Loucy (cell line): ENCODE data around the gene DNAH17.

Source experiments
- H2AFZ ChIP-seq: fragments of 200-600 bp; sonication (generic); 2 replicates; pipeline ENCODE4 v1.6.0; 2016; ENCODE audit warnings: antibody characterized with exemption, mild to moderate bottlenecking, low read length, moderate library complexity
- H3F3A ChIP-seq: fragments of 200-600 bp; 2 replicates; pipeline ENCODE4 v1.6.0; 2016; ENCODE audit warnings: antibody characterized with exemption, low read depth, mild to moderate bottlenecking
- H3K27me3 ChIP-seq: fragments of 200-600 bp; sonication (generic); 2 replicates; pipeline ENCODE4 v1.6.1; 2014; ENCODE audit warnings: low read length, mild to moderate bottlenecking; ENCODE audit not compliant: insufficient read depth, poor library complexity, severe bottlenecking
- H3K36me3 ChIP-seq: fragments of 200-600 bp; sonication (generic); 2 replicates; pipeline ENCODE4 v1.6.1; 2016; ENCODE audit warnings: low read length; ENCODE audit not compliant: insufficient read depth
- H3K4me1 ChIP-seq: fragments of 200-600 bp; sonication (generic); 2 replicates; pipeline ENCODE4 v1.5.1; 2014; ENCODE audit warnings: low read length, mild to moderate bottlenecking; ENCODE audit not compliant: insufficient read depth, poor library complexity, severe bottlenecking
- H3K4me2 ChIP-seq: fragments of 200-600 bp; sonication (generic); 2 replicates; pipeline ENCODE4 v1.6.0; 2014; ENCODE audit warnings: antibody characterized with exemption, low read length, low read depth, mild to moderate bottlenecking; ENCODE audit not compliant: poor library complexity, severe bottlenecking
- H3K4me3 ChIP-seq: fragments of 200-600 bp; sonication (generic); 2 replicates; pipeline ENCODE4 v1.5.1; 2014; ENCODE audit warnings: low read length, mild to moderate bottlenecking, mixed read lengths; ENCODE audit not compliant: poor library complexity, severe bottlenecking
- H3K79me2 ChIP-seq: fragments of 200-600 bp; sonication (generic); 2 replicates; pipeline ENCODE4 v1.6.1; 2014; ENCODE audit warnings: low read length; ENCODE audit not compliant: insufficient read depth
- H3K9ac ChIP-seq: fragments of 200-600 bp; sonication (generic); 2 replicates; pipeline ENCODE4 v1.6.0; 2014; ENCODE audit warnings: mild to moderate bottlenecking, low read depth, low read length, moderate library complexity; ENCODE audit not compliant: poor library complexity, severe bottlenecking
- H3K9me2 ChIP-seq: fragments of 200-600 bp; sonication (generic); replicated peaks from 2 replicates; pipeline ENCODE4 v1.6.1; 2016; ENCODE audit warnings: low read depth, low read length, mixed read lengths
- H3K9me3 ChIP-seq: fragments of 200-600 bp; sonication (generic); 2 replicates; pipeline ENCODE4 v1.6.1; 2014; ENCODE audit warnings: mild to moderate bottlenecking, antibody characterized with exemption, low read length, low read depth; ENCODE audit not compliant: insufficient read depth
- H4K20me1 ChIP-seq: fragments of 200-600 bp; sonication (generic); 2 replicates; pipeline ENCODE4 v1.6.0; 2014; ENCODE audit warnings: antibody characterized with exemption, low read length, mild to moderate bottlenecking; ENCODE audit not compliant: insufficient read depth, poor library complexity, severe bottlenecking
- CTCF ChIP-seq: fragments of 200-600 bp; sonication (generic); conservative IDR thresholded peaks from 2 replicates; pipeline ENCODE4 v1.5.1; 2014; ENCODE audit warnings: mild to moderate bottlenecking, antibody characterized with exemption, low read length
- EZH2phosphoT487 ChIP-seq: fragments of 200-600 bp; IDR thresholded peaks from 2 replicates; pipeline ENCODE4 v1.6.1; 2018; ENCODE audit warnings: antibody characterized with exemption, mild to moderate bottlenecking, moderate library complexity, borderline replicate concordance

The DNAH17 gene

DNA sequence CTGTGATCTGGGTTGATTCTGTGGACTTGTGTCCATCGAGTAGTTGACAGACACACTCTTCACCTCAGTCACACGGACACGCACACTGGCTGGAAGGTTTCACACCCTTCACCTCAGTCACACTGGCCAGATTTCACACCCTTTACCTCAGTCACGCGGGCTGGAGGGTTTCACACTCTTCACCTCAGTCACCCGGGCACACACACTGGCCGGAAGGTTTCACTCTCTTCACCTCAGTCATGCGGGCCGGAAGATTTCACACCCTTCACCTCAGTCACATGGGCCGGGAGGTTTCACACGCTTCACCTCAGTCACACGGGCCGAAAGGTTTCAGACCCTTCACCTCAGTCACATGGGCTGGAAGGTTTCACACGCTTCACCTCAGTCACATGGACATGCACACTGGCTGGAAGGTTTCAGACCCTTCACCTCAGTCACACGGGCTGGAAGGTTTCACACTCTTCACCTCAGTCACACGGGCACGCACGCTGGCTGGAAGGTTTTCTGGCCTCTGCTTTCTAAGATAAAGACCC lies 102.5 kb downstream of the DNAH17 start:
- no peak overlapping the region for H3K4me2 ChIP-seq
- H3F3A ChIP-seq, result no peaks in the 10 kb centered on the region
- no peak overlapping the region for H3K4me3 ChIP-seq
- no peaks in the 10 kb centered on the region for H3K9me2 ChIP-seq
- no peaks in the 10 kb centered on the region for H3K27me3 ChIP-seq
- no peaks in the 10 kb centered on the region for H3K79me2 ChIP-seq
- H4K20me1 ChIP-seq, result no peaks in the 10 kb centered on the region
- TF ChIP-seq EZH2phosphoT487, result no peak
- no peak for TF ChIP-seq CTCF
- no peak overlapping the region for H3K9ac ChIP-seq
- H3K4me1 ChIP-seq, result no peaks in the 10 kb centered on the region
- no peaks in the 10 kb centered on the region for H3K36me3 ChIP-seq
- H2AFZ ChIP-seq, result no peak overlapping the region
- H3K9me3 ChIP-seq, result no peaks in the 10 kb centered on the region

DNA sequence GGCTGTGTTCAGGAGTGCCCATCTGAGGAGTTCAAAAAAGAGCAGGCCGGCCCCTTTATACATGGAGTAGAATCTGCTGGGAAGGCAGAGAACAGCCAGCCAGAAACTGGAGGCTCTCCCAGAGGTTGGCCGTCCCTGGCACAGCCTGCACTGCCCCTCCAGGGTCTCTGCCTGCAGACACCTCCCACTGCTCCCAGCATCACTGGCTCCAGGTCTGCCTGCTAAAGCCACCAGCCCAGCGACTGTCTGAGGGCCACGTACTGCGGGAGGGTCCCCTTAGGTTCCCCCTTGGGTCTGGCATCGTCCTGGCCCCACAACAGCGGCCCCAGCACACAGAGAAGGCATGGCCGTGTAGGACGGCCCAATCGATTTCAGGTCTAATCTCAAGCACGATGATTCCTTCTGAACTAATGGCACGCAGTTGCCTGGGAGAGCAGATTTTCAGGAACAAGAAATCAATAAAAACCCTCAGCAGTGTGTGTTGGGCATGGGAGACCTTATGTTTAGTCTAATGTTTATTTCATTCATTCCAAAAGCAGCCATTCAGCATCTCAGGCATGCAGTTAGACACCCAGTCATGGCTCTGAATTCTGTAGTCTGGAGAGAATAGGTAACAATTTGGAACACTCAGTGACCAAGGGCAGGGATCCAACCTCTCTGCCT lies 103.1 kb downstream of the DNAH17 start:
- Histone ChIP-seq H3K4me1 (no peaks in the 10 kb centered on the region), H3K9me3 (no peaks in the 10 kb centered on the region), H3K9ac (no peak overlapping the region), H3K4me3 (no peak overlapping the region), H3K79me2 (no peaks in the 10 kb centered on the region), H3K36me3 (no peaks in the 10 kb centered on the region), H2AFZ (no peak overlapping the region), H3K9me2 (no peaks in the 10 kb centered on the region), H4K20me1 (no peaks in the 10 kb centered on the region), H3F3A (no peaks in the 10 kb centered on the region), H3K4me2 (no peak overlapping the region), H3K27me3 (no peaks in the 10 kb centered on the region)
- TF ChIP-seq EZH2phosphoT487, result no peak
- TF ChIP-seq CTCF, result no peak

DNA sequence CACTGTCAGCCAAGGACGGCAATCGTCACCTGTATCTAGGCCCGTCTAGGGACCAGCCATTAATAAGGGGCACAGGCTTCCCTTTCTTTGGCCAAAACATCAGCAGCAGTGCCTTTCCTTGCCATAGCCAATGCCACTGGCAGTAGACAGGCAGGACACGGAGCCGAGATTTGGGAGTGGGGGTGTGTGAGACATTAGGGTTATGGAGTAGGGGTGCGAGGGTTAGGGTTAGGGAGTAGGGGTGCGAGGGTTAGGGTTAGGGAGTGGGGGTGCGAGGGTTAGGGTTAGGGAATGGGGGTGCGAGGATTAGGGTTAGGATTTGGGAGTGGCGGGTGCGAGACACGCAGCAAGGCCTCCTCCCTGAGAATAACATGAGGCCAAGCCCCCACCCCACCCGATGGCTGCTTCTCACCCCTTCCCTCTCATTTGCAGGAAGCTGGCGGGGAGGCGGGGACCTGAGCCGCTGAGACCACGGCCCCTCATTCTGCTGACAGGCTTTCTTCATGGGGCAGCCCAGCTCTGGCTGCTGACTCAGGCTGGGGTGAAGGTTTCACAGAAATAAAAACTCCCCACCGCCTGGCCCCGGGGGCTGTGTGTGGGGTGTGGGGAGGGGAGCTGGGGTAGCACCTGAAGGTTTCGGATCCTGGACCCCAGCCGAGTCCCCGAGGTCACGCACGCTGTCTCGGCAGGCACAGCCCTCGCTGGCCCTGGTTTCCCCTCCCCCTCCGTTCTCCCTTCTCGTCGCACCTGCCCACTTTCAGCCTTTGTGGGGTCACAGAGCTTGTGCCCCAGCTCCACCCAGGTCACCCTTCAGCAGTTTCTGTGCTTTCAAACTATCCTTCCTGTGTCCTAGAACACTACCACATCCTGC lies 104.9 kb downstream of the DNAH17 start:
- Histone ChIP-seq H2AFZ (no peak overlapping the region), H3F3A (no peaks in the 10 kb centered on the region), H3K79me2 (no peaks in the 10 kb centered on the region), H3K9ac (no peak overlapping the region), H4K20me1 (no peaks in the 10 kb centered on the region), H3K4me1 (no peaks in the 10 kb centered on the region), H3K9me2 (no peaks in the 10 kb centered on the region), H3K4me2 (no peak overlapping the region), H3K9me3 (no peaks in the 10 kb centered on the region), H3K27me3 (no peaks in the 10 kb centered on the region), H3K4me3 (no peak overlapping the region), H3K36me3 (no peaks in the 10 kb centered on the region)
- TF ChIP-seq CTCF, result no peak
- TF ChIP-seq EZH2phosphoT487, result no peak
